Fibroblast of lung (primary cell): ENCODE data around the gene PRR15.

ENCODE experiments used
- EZH2 ChIP-seq: IDR thresholded peaks from 2 replicates; pipeline ENCODE4 v1.5.1; 2012; ENCODE audit warnings: low read length, control low read depth, mild to moderate bottlenecking; ENCODE audit errors: missing control alignments
- TF ChIP-seq, protein P1 (sequence below), 2 donors: IDR thresholded peaks in 1 of 2; conservative IDR thresholded peaks in 1 of 2; 1 replicate in 1 of 2; 2 replicates in 1 of 2; pipeline ENCODE4 v1.5.1; 2011 to 2012; ENCODE audit warnings: low read length in 2 of 2, control low read depth in 1 of 2, inconsistent platforms in 1 of 2, low read depth in 1 of 2, mild to moderate bottlenecking in 1 of 2

DNA sequence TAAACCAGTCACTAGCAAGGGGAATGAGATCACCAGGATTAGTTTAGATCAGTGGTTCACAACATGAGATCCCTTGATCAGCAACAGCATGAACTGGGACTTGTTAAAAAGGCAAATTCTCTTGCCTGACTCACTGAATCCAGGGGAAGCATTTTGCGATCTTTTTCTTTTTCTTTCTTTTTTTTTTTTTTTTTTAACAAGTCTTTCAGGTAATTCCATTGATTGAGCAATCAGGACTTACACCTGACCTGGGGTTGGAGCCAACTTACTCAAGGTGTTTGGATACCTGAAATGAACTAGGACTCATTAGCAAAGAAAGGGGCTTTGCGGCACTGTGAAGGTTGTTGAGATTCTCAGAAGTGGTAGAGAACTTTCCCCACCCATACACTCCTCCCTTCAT, 47.1 kb upstream of the PRR15 start:
- TF ChIP-seq, protein P1, sequence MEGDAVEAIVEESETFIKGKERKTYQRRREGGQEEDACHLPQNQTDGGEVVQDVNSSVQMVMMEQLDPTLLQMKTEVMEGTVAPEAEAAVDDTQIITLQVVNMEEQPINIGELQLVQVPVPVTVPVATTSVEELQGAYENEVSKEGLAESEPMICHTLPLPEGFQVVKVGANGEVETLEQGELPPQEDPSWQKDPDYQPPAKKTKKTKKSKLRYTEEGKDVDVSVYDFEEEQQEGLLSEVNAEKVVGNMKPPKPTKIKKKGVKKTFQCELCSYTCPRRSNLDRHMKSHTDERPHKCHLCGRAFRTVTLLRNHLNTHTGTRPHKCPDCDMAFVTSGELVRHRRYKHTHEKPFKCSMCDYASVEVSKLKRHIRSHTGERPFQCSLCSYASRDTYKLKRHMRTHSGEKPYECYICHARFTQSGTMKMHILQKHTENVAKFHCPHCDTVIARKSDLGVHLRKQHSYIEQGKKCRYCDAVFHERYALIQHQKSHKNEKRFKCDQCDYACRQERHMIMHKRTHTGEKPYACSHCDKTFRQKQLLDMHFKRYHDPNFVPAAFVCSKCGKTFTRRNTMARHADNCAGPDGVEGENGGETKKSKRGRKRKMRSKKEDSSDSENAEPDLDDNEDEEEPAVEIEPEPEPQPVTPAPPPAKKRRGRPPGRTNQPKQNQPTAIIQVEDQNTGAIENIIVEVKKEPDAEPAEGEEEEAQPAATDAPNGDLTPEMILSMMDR (conservative IDR thresholded peaks at IDR 0.05 in 1 of 2, IDR thresholded peaks at IDR 0.05 in 1 of 2; ENCODE audit: low read depth in 1 of 2, low read length in 2 of 2) = no peak
- TF ChIP-seq EZH2 = no peak
